NCI-H2107 treated with DMSO at 0.1 percent for 48 hours (cell line): ENCODE data around the gene HEATR5B.
A peak's percentile ranks its signal among the peaks of the same experiment; 100 is the strongest.

Source experiments
- DNase-seq: peaks from one replicate; lab custom pipeline; 2025; ENCODE audit not compliant: unreplicated experiment; lab: John Stamatoyannopoulos, UW

HEATR5B gene

GRCh38 chr2:37083873-37084794 lies at the start of gene HEATR5B, which contains the start of gene GPATCH11:
Gene HEATR5B, minus strand, starts transcription at chr2:37084372. Its CDS starts 958 bp downstream, at chr2:37083414.
Gene GPATCH11, plus strand, starts transcription at chr2:37084518. Its CDS starts 3,864 bp downstream, at chr2:37088382.
- peak; percentile 98 for DNase-seq

GRCh38 chr2:37132914-37133313 lies 48.7 kb upstream of the HEATR5B start:
- DNase-seq = no peak

GRCh38 chr2:37125416-37125815 lies 41.2 kb upstream of the HEATR5B start:
- no peak for DNase-seq

- no peak for DNase-seq
Observed at GRCh38 chr2:37119157-37119556, 35.0 kb upstream of the HEATR5B start.

- no peak for DNase-seq
Observed at GRCh38 chr2:37117566-37117965, 33.4 kb upstream of the HEATR5B start.

- DNase-seq = no peak
Observed at GRCh38 chr2:37111958-37112357, 27.8 kb upstream of the HEATR5B start.

GRCh38 chr2:37110306-37111212 lies 26.4 kb upstream of the HEATR5B start:
- DNase-seq = no peak

GRCh38 chr2:37109523-37109922 lies 25.4 kb upstream of the HEATR5B start:
- DNase-seq = no peak

GRCh38 chr2:37105150-37105549 lies 21.0 kb upstream of the HEATR5B start:
- no peak for DNase-seq

GRCh38 chr2:37104178-37104577 lies 20.0 kb upstream of the HEATR5B start:
- DNase-seq = no peak

- no peak for DNase-seq
Observed at GRCh38 chr2:37102588-37102987, 18.4 kb upstream of the HEATR5B start.

- DNase-seq = no peak
Observed at GRCh38 chr2:37100054-37100453, 15.9 kb upstream of the HEATR5B start.

GRCh38 chr2:37098416-37099118 lies 14.4 kb upstream of the HEATR5B start:
- DNase-seq = no peak

- no peak for DNase-seq
Observed at GRCh38 chr2:37096568-37096967, 12.4 kb upstream of the HEATR5B start.

GRCh38 chr2:37091873-37092272 lies 7.7 kb upstream of the HEATR5B start:
- DNase-seq = no peak

GRCh38 chr2:37090019-37090477 lies 5.9 kb upstream of the HEATR5B start:
- DNase-seq = no peak

- DNase-seq = no peak
Observed at GRCh38 chr2:37085731-37086147, 1.6 kb upstream of the HEATR5B start.

GRCh38 chr2:37084797-37085196 lies 625 bp upstream of the HEATR5B start:
- DNase-seq = no peak

GRCh38 chr2:37080689-37081088 lies 3.5 kb downstream of the HEATR5B start:
- no peak for DNase-seq

GRCh38 chr2:37080266-37080665 lies 3.9 kb downstream of the HEATR5B start:
- no peak for DNase-seq

GRCh38 chr2:37070931-37071330 lies 13.2 kb downstream of the HEATR5B start:
- DNase-seq = no peak
